ENCODE results near the gene IMMP1L.
A peak's percentile ranks its signal among the peaks of the same experiment; 100 is the strongest.

IMMP1L gene

GRCh38 chr11:31464436-31464835 is 45.0 kb downstream of the IMMP1L start:
- no peak for DNase-seq

GRCh38 chr11:31455177-31455576 is 54.2 kb downstream of the IMMP1L start:
- DNase-seq, result no peak

GRCh38 chr11:31450841-31451240 is 58.6 kb downstream of the IMMP1L start:
- DNase-seq, result no peak

- DNase-seq, result no peak
Observed at GRCh38 chr11:31449040-31449439, 60.4 kb downstream of the IMMP1L start.

GRCh38 chr11:31445621-31446020 is 63.8 kb downstream of the IMMP1L start:
- no peak for DNase-seq

GRCh38 chr11:31443802-31444201 is 65.6 kb downstream of the IMMP1L start:
- DNase-seq, result no peak

- DNase-seq, result no peak
Observed at GRCh38 chr11:31442086-31442485, 67.3 kb downstream of the IMMP1L start.

GRCh38 chr11:31441296-31441695 is 68.1 kb downstream of the IMMP1L start:
- no peak for DNase-seq

GRCh38 chr11:31437742-31438435 is 71.5 kb downstream of the IMMP1L start:
- DNase-seq, result no peak

GRCh38 chr11:31433851-31434250 is 75.6 kb downstream of the IMMP1L start:
- no peak for DNase-seq

- DNase-seq, result no peak
Observed at GRCh38 chr11:31424652-31425051, 84.8 kb downstream of the IMMP1L start.

- DNase-seq, result no peak
Observed at GRCh38 chr11:31422703-31423102, 86.7 kb downstream of the IMMP1L start.

- DNase-seq, result no peak
Observed at GRCh38 chr11:31421820-31422219, 87.6 kb downstream of the IMMP1L start.

GRCh38 chr11:31419669-31420068 is 89.8 kb downstream of the IMMP1L start:
- no peak for DNase-seq

GRCh38 chr11:31419138-31419537 is 90.3 kb downstream of the IMMP1L start:
- DNase-seq, result no peak

GRCh38 chr11:31417816-31418215 is 91.6 kb downstream of the IMMP1L start:
- DNase-seq, result no peak

GRCh38 chr11:31417357-31417756 is 92.1 kb downstream of the IMMP1L start:
- DNase-seq, result no peak

GRCh38 chr11:31415435-31415834 is 94.0 kb downstream of the IMMP1L start:
- no peak for DNase-seq

- DNase-seq, result no peak
Observed at GRCh38 chr11:31414338-31414737, 95.1 kb downstream of the IMMP1L start.

GRCh38 chr11:31412946-31413345 is 96.5 kb downstream of the IMMP1L start:
- no peak for DNase-seq

GRCh38 chr11:31408201-31408600 is 101.2 kb downstream of the IMMP1L start:
- no peak for DNase-seq

- DNase-seq, result no peak
Observed at GRCh38 chr11:31404614-31405013, 104.8 kb downstream of the IMMP1L start.

- peak; percentile 36 for DNase-seq
Observed at GRCh38 chr11:31397239-31397834, 112.1 kb downstream of the IMMP1L start.

- DNase-seq, result no peak
Observed at GRCh38 chr11:31387379-31387778, 122.0 kb downstream of the IMMP1L start.

- DNase-seq, result no peak
Observed at GRCh38 chr11:31383116-31383515, 126.3 kb downstream of the IMMP1L start.

All from CD4-positive, alpha-beta T cell treated with Interleukin-12 subunit alpha and Interleukin-12 subunit beta, for 1 hour (primary cell).